Natural killer cell (primary cell): ENCODE data around the gene KY. TPM values are rescaled to one million over a fixed set of nuclear protein-coding genes. Genes with fewer than 3 reads are reported as not detected.

ENCODE experiments used
- ATAC-seq, 3 donors: fragments of 150-1000 bp in 2 of 3; fragments of 200-7000 bp in 1 of 3; cut with Tn5 transposase; 1 replicate in 1 of 3; 2 replicates in 2 of 3; pipeline ENCODE4 v1.10.0; 2021; ENCODE audit warnings: mild to moderate bottlenecking in 2 of 3, moderate library complexity in 2 of 3
- DNase-seq, 2 donors: peaks; one replicate each; pipeline versions ENCODE4 v3.0.0 to v3.0.0-alpha.2; 2013 to 2021; ENCODE audit warnings: mixed read lengths in 1 of 2
- H3K27ac ChIP-seq: one replicate; pipeline ENCODE4 v1.5.1; 2013; ENCODE audit warnings: mild to moderate bottlenecking, low read length
- H3K27me3 ChIP-seq: one replicate; pipeline ENCODE4 v1.6.1; 2013; ENCODE audit warnings: low read length; ENCODE audit not compliant: control insufficient read depth, insufficient read depth
- H3K36me3 ChIP-seq: one replicate; pipeline ENCODE4 v1.6.1; 2013; ENCODE audit warnings: low read length; ENCODE audit not compliant: control insufficient read depth, insufficient read depth
- H3K4me1 ChIP-seq: one replicate; pipeline ENCODE4 v1.6.1; 2013; ENCODE audit warnings: low read length; ENCODE audit not compliant: control insufficient read depth, insufficient read depth
- H3K4me3 ChIP-seq: one replicate; pipeline ENCODE4 v1.5.1; 2013; ENCODE audit warnings: low read length
- H3K9me3 ChIP-seq: one replicate; pipeline ENCODE4 v1.6.1; 2013; ENCODE audit warnings: low read length; ENCODE audit not compliant: control insufficient read depth, insufficient read depth
- H3K27ac Mint-ChIP-seq, 2 donors: one replicate each; pipeline ENCODE4 v1.8.0; 2022; ENCODE audit warnings: mild to moderate bottlenecking in 2 of 2, mixed read lengths in 2 of 2, moderate library complexity in 1 of 2
- H3K27me3 Mint-ChIP-seq, 2 donors: one replicate each; pipeline ENCODE4 v1.8.0; 2022; ENCODE audit warnings: low read depth in 2 of 2, mixed read lengths in 2 of 2
- H3K36me3 Mint-ChIP-seq: one replicate; pipeline ENCODE4 v1.8.0; 2022; ENCODE audit warnings: mixed read lengths
- H3K4me1 Mint-ChIP-seq, 2 donors: one replicate each; pipeline ENCODE4 v1.8.0; 2022; ENCODE audit warnings: mixed read lengths in 2 of 2
- H3K4me3 Mint-ChIP-seq: one replicate; pipeline ENCODE4 v1.8.0; 2022; ENCODE audit warnings: mild to moderate bottlenecking, moderate library complexity, mixed read lengths
- H3K9me3 Mint-ChIP-seq, 2 donors: one replicate each; pipeline ENCODE4 v1.8.0; 2022; ENCODE audit warnings: mixed read lengths in 2 of 2
- CTCF ChIP-seq: fragments of 200-600 bp; IDR thresholded peaks from one replicate; pipeline ENCODE4 v1.8.0; 2022; ENCODE audit warnings: antibody characterized with exemption
- WGBS: methylation state at CpG from one replicate; pipeline ENCODE4 v1.1.7; 2013; ENCODE audit warnings: missing lambda C conversion rate; ENCODE audit not compliant: insufficient coverage; 5-methylcytosine and 5-hydroxymethylcytosine counted together
- intact Hi-C: fragments of 100-400 bp; cut with micrococcal nuclease; formaldehyde crosslinking; loops from one replicate; pipeline ENCODE4 v1.14.2; 2022
- total RNA-seq, 4 donors: library from RNA; stranded (reverse); fragments of 120-200 nt in 1 of 4; gene quantifications; one replicate each; pipeline versions ENCODE4 v1.2.3 to v1.2.4, GENCODE V29; 2013 to 2022

KY gene
- total RNA-seq, 3 donors from 2014 or later (not counting 1 experiment from before 2014, with no cell fraction given): 0.15 TPM; not detected in 2

- Histone ChIP-seq H3K9me3 (no peaks in the 10 kb centered on the region), H3K36me3 (no peaks in the 10 kb centered on the region), H3K27ac (no peak overlapping the region), H3K4me1 (no peaks in the 10 kb centered on the region), H3K27me3 (no peaks in the 10 kb centered on the region), H3K4me3 (no peak overlapping the region)
- no peak for TF ChIP-seq CTCF
- Mint-ChIP-seq H3K36me3 (no peaks in the 10 kb centered on the region), H3K4me1 (no peaks in the 10 kb centered on the region), H3K27ac (no peak overlapping the region), H3K4me3 (no peak overlapping the region), H3K9me3 (no peaks in the 10 kb centered on the region), H3K27me3 (peaks cover 9 to 23% of the 10 kb centered on the region in 2 donors)
- ATAC-seq: no peak
- 77% methylated on average over 7 of the region's 7 CpGs for WGBS
- no peak for DNase-seq
- intact Hi-C loops: no loop called here
Measured at GRCh38 chr3:134649106-134649705, 1.6 kb downstream of the KY start.

GRCh38 chr3:134647902-134648760 lies 2.7 kb downstream of the KY start:
- Histone ChIP-seq H3K27me3 (no peaks in the 10 kb centered on the region), H3K4me3 (no peak overlapping the region), H3K27ac (no peak overlapping the region), H3K36me3 (no peaks in the 10 kb centered on the region), H3K4me1 (no peaks in the 10 kb centered on the region), H3K9me3 (no peaks in the 10 kb centered on the region)
- H3K4me3 Mint-ChIP-seq: no peak overlapping the region
- no peak overlapping the region for H3K27ac Mint-ChIP-seq
- no peak for DNase-seq
- H3K4me1 Mint-ChIP-seq: no peaks in the 10 kb centered on the region
- WGBS: 88% methylated on average over 15 of the region's 15 CpGs
- intact Hi-C loops: no loop called here
- no peak for TF ChIP-seq CTCF
- ATAC-seq: no peak
- peaks cover 6 to 23% of the 10 kb centered on the region in 2 donors for H3K27me3 Mint-ChIP-seq
- H3K36me3 Mint-ChIP-seq: no peaks in the 10 kb centered on the region
- no peaks in the 10 kb centered on the region for H3K9me3 Mint-ChIP-seq

- no peak overlapping the region for H3K27ac ChIP-seq
- H3K9me3 ChIP-seq: no peaks in the 10 kb centered on the region
- H3K27me3 ChIP-seq: no peaks in the 10 kb centered on the region
- H3K36me3 ChIP-seq: no peaks in the 10 kb centered on the region
- H3K9me3 Mint-ChIP-seq: no peaks in the 10 kb centered on the region
- H3K4me3 Mint-ChIP-seq: no peak overlapping the region
- TF ChIP-seq CTCF: no peak
- H3K4me1 ChIP-seq: no peaks in the 10 kb centered on the region
- 86% methylated on average over 1 of the region's 1 CpG for WGBS
- H3K4me3 ChIP-seq: no peak overlapping the region
- H3K4me1 Mint-ChIP-seq: no peaks in the 10 kb centered on the region
- DNase-seq: no peak
- no peaks in the 10 kb centered on the region for H3K36me3 Mint-ChIP-seq
- ATAC-seq: no peak
- H3K27me3 Mint-ChIP-seq: peaks cover 6 to 23% of the 10 kb centered on the region in 2 donors
- no peak overlapping the region for H3K27ac Mint-ChIP-seq
- intact Hi-C loops: no loop called here
Measured at GRCh38 chr3:134646086-134646485, 4.7 kb downstream of the KY start.
